HL-60 (cell line): Measurements from ENCODE around the gene MOK.

Experiments
- DNase-seq, 2 experiments: peaks; one replicate each; pipeline ENCODE4 v3.0.0-alpha.2; 2010 to 2020; ENCODE audit warnings: low read depth in 1 of 2, low spot score in 1 of 2
- H3K27ac ChIP-seq: fragments of 250-450 bp; sonication (Bioruptor Pico); replicated peaks from 2 replicates; pipeline ENCODE4 v1.5.1; 2020; ENCODE audit warnings: mild to moderate bottlenecking, moderate library complexity
- H3K27me3 ChIP-seq: fragments of 250-450 bp; sonication (Bioruptor Pico); 2 replicates; pipeline ENCODE4 v1.5.1; 2021; ENCODE audit warnings: mild to moderate bottlenecking, moderate library complexity; ENCODE audit not compliant: insufficient read depth, poor library complexity, severe bottlenecking
- H3K4me3 ChIP-seq: replicated peaks from 2 replicates; pipeline ENCODE4 v1.5.1; 2011; ENCODE audit warnings: mild to moderate bottlenecking, control low read depth, low read length; ENCODE audit not compliant: insufficient read depth
- GABPA ChIP-seq: IDR thresholded peaks from 2 replicates; pipeline ENCODE4 v1.6.1; 2012; ENCODE audit warnings: low read depth
- POLR2AphosphoS5 ChIP-seq: IDR thresholded peaks from 2 replicates; pipeline ENCODE4 v1.6.1; 2012; ENCODE audit warnings: low read depth
- SPI1 ChIP-seq: IDR thresholded peaks from 2 replicates; pipeline ENCODE4 v1.6.1; 2012; ENCODE audit warnings: low read depth, mild to moderate bottlenecking, borderline replicate concordance
- TF ChIP-seq, protein P1 (sequence below): IDR thresholded peaks from one replicate; pipeline ENCODE4 v1.5.1; 2011; ENCODE audit warnings: low read length, control low read depth, inconsistent platforms; ENCODE audit not compliant: insufficient read depth
- TF ChIP-seq, protein P2 (sequence below): IDR thresholded peaks from 2 replicates; pipeline ENCODE4 v1.6.1; 2012; ENCODE audit warnings: low read depth; ENCODE audit not compliant: insufficient replicate concordance

MOK gene

DNA sequence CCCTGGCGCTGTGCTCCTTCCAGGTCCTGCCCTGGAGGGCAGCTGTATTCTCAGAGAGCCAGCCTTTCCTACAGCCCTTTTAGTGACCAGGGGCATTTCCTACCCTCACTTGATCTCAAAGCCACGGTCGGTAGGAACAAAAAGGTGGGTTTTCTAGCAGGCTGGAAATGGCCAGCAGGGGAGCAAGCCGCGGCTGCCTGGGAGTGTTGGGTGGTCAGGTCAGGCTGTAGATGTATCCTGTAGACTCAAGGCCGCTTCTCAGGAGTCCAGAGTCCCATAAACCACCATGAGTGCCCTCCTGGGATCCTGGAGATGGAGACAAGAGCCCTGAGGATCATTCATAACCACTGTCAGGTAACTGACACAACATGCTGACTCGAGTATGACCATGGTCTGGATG, 39.1 kb upstream of the MOK start:
- TF ChIP-seq GABPA (no peak), POLR2AphosphoS5 (no peak), SPI1 (no peak)
- TF ChIP-seq, protein P1, sequence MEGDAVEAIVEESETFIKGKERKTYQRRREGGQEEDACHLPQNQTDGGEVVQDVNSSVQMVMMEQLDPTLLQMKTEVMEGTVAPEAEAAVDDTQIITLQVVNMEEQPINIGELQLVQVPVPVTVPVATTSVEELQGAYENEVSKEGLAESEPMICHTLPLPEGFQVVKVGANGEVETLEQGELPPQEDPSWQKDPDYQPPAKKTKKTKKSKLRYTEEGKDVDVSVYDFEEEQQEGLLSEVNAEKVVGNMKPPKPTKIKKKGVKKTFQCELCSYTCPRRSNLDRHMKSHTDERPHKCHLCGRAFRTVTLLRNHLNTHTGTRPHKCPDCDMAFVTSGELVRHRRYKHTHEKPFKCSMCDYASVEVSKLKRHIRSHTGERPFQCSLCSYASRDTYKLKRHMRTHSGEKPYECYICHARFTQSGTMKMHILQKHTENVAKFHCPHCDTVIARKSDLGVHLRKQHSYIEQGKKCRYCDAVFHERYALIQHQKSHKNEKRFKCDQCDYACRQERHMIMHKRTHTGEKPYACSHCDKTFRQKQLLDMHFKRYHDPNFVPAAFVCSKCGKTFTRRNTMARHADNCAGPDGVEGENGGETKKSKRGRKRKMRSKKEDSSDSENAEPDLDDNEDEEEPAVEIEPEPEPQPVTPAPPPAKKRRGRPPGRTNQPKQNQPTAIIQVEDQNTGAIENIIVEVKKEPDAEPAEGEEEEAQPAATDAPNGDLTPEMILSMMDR: no peak
- TF ChIP-seq, protein P2, sequence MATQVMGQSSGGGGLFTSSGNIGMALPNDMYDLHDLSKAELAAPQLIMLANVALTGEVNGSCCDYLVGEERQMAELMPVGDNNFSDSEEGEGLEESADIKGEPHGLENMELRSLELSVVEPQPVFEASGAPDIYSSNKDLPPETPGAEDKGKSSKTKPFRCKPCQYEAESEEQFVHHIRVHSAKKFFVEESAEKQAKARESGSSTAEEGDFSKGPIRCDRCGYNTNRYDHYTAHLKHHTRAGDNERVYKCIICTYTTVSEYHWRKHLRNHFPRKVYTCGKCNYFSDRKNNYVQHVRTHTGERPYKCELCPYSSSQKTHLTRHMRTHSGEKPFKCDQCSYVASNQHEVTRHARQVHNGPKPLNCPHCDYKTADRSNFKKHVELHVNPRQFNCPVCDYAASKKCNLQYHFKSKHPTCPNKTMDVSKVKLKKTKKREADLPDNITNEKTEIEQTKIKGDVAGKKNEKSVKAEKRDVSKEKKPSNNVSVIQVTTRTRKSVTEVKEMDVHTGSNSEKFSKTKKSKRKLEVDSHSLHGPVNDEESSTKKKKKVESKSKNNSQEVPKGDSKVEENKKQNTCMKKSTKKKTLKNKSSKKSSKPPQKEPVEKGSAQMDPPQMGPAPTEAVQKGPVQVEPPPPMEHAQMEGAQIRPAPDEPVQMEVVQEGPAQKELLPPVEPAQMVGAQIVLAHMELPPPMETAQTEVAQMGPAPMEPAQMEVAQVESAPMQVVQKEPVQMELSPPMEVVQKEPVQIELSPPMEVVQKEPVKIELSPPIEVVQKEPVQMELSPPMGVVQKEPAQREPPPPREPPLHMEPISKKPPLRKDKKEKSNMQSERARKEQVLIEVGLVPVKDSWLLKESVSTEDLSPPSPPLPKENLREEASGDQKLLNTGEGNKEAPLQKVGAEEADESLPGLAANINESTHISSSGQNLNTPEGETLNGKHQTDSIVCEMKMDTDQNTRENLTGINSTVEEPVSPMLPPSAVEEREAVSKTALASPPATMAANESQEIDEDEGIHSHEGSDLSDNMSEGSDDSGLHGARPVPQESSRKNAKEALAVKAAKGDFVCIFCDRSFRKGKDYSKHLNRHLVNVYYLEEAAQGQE: no peak
- no peaks in the 10 kb centered on the region for H3K27me3 ChIP-seq
- no peak overlapping the region for H3K27ac ChIP-seq
- DNase-seq: no peak
- no peak overlapping the region for H3K4me3 ChIP-seq

DNA sequence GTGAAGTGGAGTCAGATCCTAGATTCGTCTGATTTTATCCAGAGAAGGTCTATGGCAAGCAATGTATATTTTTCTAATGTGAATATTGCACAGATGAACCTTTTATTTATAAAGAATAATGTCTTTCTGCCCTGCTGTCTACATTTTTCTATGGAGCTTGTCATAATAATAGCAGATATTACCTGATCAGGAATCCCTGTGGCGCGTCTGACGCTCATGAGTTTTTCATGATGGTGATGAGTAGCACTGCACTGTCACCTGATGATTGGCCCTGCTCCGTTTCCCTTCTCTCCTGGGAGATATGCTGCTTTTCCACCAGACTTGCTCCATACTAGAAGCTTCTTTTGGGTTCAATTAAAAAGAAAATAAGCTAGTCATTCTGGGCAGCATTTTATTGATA, 37.3 kb upstream of the MOK start:
- H3K27ac ChIP-seq: no peak overlapping the region
- no peak for TF ChIP-seq SPI1
- TF ChIP-seq GABPA: no peak
- TF ChIP-seq POLR2AphosphoS5: no peak
- TF ChIP-seq, protein P2: no peak
- TF ChIP-seq, protein P1: no peak
- no peak for DNase-seq
- H3K4me3 ChIP-seq: no peak overlapping the region
- H3K27me3 ChIP-seq: no peaks in the 10 kb centered on the region

DNA sequence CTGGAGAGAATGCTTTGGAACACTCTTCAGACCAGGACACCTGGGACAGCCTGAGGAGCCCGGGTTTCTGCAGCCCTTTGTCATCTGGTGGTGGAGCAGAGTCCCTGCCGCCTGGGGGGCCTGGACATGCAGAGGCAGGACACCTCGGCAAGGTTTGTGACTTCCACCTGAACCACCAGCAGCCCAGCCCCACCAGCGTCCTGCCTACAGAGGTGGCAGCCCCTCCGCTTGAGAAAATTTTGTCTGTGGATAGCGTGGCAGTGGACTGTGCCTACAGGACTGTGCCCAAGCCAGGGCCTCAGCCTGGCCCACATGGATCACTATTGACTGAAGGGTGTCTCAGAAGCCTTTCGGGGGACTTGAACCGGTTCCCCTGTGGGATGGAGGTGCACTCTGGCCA, 36.6 kb upstream of the MOK start:
- TF ChIP-seq, protein P1: no peak
- TF ChIP-seq SPI1: no peak
- TF ChIP-seq, protein P2: no peak
- H3K27me3 ChIP-seq: no peaks in the 10 kb centered on the region
- H3K4me3 ChIP-seq: no peak overlapping the region
- no peak for DNase-seq
- no peak overlapping the region for H3K27ac ChIP-seq
